ENCODE results near the gene OBP2A.

GRCh38 chr9:135512241-135512603 is 33.7 kb upstream of the OBP2A start:
- no peak for TF ChIP-seq POLR2A (IDR thresholded peaks at IDR 0.05; ENCODE audit: low read length)
- no peak for TF ChIP-seq GATA1 (IDR thresholded peaks at IDR 0.05; ENCODE audit: low read depth, low read length)

All from erythroblast (primary cell).